ENCODE results near the gene VEZF1.
"Not testable (repeated sequence)": the region's sequence is repeated elsewhere in the genome, so short reads cannot be mapped to it uniquely, and the experiment has no call there.

Gene VEZF1

GRCh38 chr17:57974053-57974824 lies 13.8 kb downstream of the VEZF1 start:
- DNase-seq (ENCODE audit: low spot score), result not testable (repeated sequence)

GRCh38 chr17:57972151-57972550 lies 15.9 kb downstream of the VEZF1 start:
- no peak for DNase-seq (ENCODE audit: low spot score)

- no peak for DNase-seq (ENCODE audit: low spot score)
Observed at GRCh38 chr17:57971572-57971971, 16.5 kb downstream of the VEZF1 start.

- no peak for DNase-seq (ENCODE audit: low spot score)
Observed at GRCh38 chr17:57970710-57971109, 17.3 kb downstream of the VEZF1 start.

- no peak for DNase-seq (ENCODE audit: low spot score)
Observed at GRCh38 chr17:57968456-57968855, 19.6 kb downstream of the VEZF1 start.

- DNase-seq (ENCODE audit: low spot score), result no peak
Observed at GRCh38 chr17:57966875-57967274, 21.2 kb downstream of the VEZF1 start.

- DNase-seq (ENCODE audit: low spot score), result no peak
Observed at GRCh38 chr17:57966246-57966645, 21.8 kb downstream of the VEZF1 start.

- DNase-seq (ENCODE audit: low spot score), result no peak
Observed at GRCh38 chr17:57965521-57966160, 22.4 kb downstream of the VEZF1 start.

- DNase-seq (ENCODE audit: low spot score), result no peak
Observed at GRCh38 chr17:57963149-57963511, 24.9 kb downstream of the VEZF1 start.

GRCh38 chr17:57962279-57963148 lies 25.5 kb downstream of the VEZF1 start:
- no peak for DNase-seq (ENCODE audit: low spot score)

GRCh38 chr17:57959929-57960328 lies 28.1 kb downstream of the VEZF1 start:
- DNase-seq (ENCODE audit: low spot score), result no peak

- DNase-seq (ENCODE audit: low spot score), result not testable (repeated sequence)
Observed at GRCh38 chr17:57958391-57958790, 29.7 kb downstream of the VEZF1 start.

GRCh38 chr17:57957886-57958285 lies 30.2 kb downstream of the VEZF1 start:
- DNase-seq (ENCODE audit: low spot score), result no peak

- no peak for DNase-seq (ENCODE audit: low spot score)
Observed at GRCh38 chr17:57957120-57957850, 30.8 kb downstream of the VEZF1 start.

- DNase-seq (ENCODE audit: low spot score), result peak; percentile 33
Observed at GRCh38 chr17:57956291-57957119, 31.5 kb downstream of the VEZF1 start.

GRCh38 chr17:57955183-57955931 lies 32.7 kb downstream of the VEZF1 start, which contains the start of gene CUEDC1:
Gene CUEDC1 (minus strand): TSS chr17:57955412. CDS start chr17:57885564, 69,848 bp downstream.
- peak; percentile 47 for DNase-seq (ENCODE audit: low spot score)

GRCh38 chr17:57954397-57955182 lies 33.5 kb downstream of the VEZF1 start:
- no peak for DNase-seq (ENCODE audit: low spot score)

- no peak for DNase-seq (ENCODE audit: low spot score)
Observed at GRCh38 chr17:57953705-57954396, 34.2 kb downstream of the VEZF1 start.

- DNase-seq (ENCODE audit: low spot score), result no peak
Observed at GRCh38 chr17:57953219-57953618, 34.8 kb downstream of the VEZF1 start.

Measured in CD4-positive, alpha-beta T cell treated with Interleukin-6 at 100 ng/mL for 8 hours (primary cell).